GM13977 (cell line): Measurements from ENCODE around the gene ARID1B.

ENCODE experiments used
- DNase-seq: peaks from one replicate; pipeline ENCODE4 v3.0.0; 2012; ENCODE audit warnings: low spot score
- in situ Hi-C: fragments of 300-500 bp; cut with MboI; formaldehyde crosslinking; loops from one replicate; pipeline ENCODE4 v1.12.0; 2022; ENCODE audit warnings: low sequenced_read_pairs, low pct_unique_long_range_greater_than_20kb, mixed read lengths, inconsistent platforms; ENCODE audit not compliant: unreplicated experiment
- TF ChIP-seq, protein P1 (sequence below): IDR thresholded peaks from 2 replicates; pipeline ENCODE4 v1.5.1; 2012; ENCODE audit warnings: mild to moderate bottlenecking, control low read depth; ENCODE audit not compliant: insufficient read depth; ENCODE audit errors: extremely low read depth, missing control alignments

The ARID1B gene

DNA sequence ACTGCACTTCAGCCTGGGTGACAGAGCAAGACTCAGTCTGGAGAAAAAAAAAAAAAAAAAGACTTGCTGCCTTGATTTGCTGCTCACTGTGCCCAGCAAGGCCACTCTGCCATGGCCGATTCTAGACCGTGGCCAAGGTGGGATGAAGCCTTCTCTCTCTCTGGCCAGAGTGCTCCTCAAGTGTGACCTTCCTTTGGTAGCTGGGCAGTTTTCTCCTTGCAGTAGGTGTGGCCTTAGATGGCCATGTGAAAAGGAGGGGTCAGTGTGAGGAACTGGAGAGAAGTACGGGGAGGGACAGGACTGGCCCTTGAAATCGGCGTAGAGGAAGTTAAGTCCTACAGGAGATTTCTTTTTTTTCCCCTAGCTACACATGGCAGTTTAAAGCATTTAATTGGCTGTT, 272.0 kb downstream of the ARID1B start:
- in situ Hi-C loops, result no loop called here
- no peak for DNase-seq
- TF ChIP-seq, protein P1, sequence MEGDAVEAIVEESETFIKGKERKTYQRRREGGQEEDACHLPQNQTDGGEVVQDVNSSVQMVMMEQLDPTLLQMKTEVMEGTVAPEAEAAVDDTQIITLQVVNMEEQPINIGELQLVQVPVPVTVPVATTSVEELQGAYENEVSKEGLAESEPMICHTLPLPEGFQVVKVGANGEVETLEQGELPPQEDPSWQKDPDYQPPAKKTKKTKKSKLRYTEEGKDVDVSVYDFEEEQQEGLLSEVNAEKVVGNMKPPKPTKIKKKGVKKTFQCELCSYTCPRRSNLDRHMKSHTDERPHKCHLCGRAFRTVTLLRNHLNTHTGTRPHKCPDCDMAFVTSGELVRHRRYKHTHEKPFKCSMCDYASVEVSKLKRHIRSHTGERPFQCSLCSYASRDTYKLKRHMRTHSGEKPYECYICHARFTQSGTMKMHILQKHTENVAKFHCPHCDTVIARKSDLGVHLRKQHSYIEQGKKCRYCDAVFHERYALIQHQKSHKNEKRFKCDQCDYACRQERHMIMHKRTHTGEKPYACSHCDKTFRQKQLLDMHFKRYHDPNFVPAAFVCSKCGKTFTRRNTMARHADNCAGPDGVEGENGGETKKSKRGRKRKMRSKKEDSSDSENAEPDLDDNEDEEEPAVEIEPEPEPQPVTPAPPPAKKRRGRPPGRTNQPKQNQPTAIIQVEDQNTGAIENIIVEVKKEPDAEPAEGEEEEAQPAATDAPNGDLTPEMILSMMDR, result no peak

DNA sequence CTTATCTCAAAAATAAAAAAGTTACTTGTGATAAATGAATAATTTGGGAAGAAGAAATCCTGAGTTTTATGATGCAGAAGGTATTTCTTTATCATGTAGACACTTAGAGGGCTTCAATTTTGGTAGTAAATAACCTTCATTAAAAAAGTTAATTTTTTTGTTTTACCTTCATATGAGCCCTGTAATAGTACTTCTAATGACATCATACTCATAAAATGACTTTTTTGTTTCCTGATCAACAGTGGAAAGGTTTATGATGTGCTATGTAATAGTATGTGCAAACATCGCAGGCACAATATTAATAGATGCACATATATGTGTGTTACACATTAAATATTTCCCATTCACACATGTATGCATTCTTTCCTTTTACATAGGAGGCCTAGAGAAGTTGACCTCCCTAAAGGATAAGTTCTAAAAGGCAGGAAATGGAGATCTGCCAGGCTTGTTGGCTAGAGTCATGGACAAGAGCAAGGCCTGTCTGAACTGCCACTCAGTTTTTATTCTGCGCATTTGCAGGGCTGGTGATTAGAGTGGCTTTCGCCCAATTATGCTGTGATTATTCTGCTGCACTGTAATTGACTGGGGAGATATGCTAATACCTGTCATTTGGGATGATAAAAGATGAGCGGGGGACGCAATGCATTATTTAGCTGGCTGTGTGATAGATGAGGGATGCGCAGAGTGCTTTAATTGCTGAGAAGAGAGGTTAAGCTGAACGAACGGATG, 273.5 kb downstream of the ARID1B start:
- in situ Hi-C loops, result no loop called here
- no peak for DNase-seq
- TF ChIP-seq, protein P1, result no peak

DNA sequence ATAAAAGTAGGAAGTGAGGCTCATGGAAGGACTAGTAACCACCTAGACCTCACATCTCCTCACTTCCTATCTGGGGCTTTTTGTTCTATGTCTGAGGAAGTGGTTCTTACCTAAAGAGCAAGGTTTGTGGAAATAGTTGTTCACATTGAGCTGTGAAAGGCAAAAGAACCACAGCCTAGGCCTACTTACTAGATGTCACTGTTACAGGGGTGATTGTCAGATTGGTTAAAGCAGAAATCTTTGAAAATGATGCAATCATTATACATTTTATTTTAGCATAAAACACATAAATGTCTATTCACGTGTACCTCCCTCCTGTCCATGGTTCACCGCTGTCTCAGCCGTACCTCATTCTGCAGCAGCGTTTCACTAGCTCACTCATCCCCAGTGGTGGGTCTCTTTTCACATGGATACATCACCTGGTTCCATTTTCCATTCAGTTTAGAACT, 277.4 kb downstream of the ARID1B start:
- in situ Hi-C loops, result no loop called here

DNA sequence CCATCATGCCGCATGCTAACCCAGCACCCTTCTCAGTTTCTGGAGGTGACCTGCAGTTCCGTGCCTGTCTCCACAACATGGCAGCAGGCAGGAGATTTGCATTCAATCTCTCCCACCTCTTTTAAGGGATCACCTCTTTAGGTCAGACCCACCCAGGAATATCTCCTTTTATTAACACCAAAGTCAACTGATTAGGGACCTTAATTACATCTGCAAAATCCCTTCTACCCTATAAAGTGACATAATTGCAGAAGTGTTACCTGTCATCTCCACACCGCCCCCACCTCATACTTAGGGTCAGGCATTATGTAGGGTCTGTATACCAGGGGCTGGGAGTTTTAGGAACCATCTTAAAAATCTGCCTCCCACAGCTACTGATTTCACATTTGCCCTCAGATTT, 278.7 kb downstream of the ARID1B start:
- TF ChIP-seq, protein P1, result no peak
- DNase-seq, result no peak
- in situ Hi-C loops, result no loop called here

More for the DNA sequence above, 277.4 kb downstream of the ARID1B start:
- TF ChIP-seq, protein P1, result no peak
- DNase-seq, result peak; percentile 23

DNA sequence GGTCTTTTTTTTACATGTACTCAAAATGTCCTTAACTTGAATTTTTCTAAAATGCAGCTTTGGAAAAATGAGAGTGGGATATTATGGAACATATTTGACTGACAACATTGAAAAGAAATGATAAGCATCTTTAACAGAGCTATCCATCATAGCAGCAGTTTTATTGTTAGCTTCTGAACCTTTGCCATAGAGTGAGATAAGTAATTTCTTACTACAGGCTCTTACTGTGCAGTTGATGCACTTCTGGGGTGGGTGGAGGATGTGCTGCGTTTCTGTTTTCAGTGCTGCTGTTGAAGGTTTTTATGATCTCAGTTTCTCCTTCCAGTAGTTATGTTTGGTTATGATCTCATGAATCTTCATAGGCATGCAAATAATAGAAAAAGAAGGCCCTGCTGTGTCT, 279.1 kb downstream of the ARID1B start:
- DNase-seq, result peak; percentile 54
- TF ChIP-seq, protein P1, result no peak
- in situ Hi-C loops, result no loop called here

DNA sequence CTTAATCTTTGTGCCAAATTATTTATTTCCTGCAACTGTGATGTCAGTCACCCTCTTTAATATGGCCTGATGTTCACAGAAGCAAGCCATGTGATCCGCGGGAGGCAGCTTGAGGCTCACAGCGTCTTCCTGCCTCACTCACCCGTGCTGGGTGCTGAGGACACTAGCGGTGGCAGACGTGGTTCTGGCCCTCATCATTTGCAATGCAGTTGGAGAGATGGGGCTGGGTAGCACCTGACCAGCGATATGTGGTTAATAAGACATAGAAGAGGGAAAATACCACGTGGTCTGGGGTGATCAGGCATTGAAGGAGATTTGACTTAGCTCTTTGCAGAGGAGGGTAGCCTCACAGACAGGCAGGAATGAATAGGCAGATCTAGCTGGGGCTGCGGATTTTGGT, 281.4 kb downstream of the ARID1B start:
- TF ChIP-seq, protein P1, result no peak
- in situ Hi-C loops, result no loop called here
- no peak for DNase-seq
